ENCODE results near the gene USP31. TPM values are rescaled to one million over a fixed set of nuclear protein-coding genes. Genes with fewer than 3 reads are reported as not detected.

Gene USP31
- total RNA-seq, 4 donors from 2014 or later = 9.2 to 14.6 (median 12.4) TPM

GRCh38 chr16:23066676-23067075 is 82.6 kb downstream of the USP31 start:
- 83 to 86% methylated on average over 3 of the region's 3 CpGs for WGBS, 2 donors
- Histone ChIP-seq H3K27me3 (no peaks in the 10 kb centered on the region), H3K36me3 (peaks cover 0 to 48% (median 0%) of the 10 kb centered on the region in 3 donors), H3K4me1 (peaks cover 0 to 23% (median 1%) of the 10 kb centered on the region in 4 donors), H3K27ac (no peak overlapping the region), H3K4me3 (no peak overlapping the region), H3K9me3 (no peaks in the 10 kb centered on the region)
- DNase-seq (ENCODE audit: low spot score in 2 of 2) = no peak
- TF ChIP-seq, protein P1, sequence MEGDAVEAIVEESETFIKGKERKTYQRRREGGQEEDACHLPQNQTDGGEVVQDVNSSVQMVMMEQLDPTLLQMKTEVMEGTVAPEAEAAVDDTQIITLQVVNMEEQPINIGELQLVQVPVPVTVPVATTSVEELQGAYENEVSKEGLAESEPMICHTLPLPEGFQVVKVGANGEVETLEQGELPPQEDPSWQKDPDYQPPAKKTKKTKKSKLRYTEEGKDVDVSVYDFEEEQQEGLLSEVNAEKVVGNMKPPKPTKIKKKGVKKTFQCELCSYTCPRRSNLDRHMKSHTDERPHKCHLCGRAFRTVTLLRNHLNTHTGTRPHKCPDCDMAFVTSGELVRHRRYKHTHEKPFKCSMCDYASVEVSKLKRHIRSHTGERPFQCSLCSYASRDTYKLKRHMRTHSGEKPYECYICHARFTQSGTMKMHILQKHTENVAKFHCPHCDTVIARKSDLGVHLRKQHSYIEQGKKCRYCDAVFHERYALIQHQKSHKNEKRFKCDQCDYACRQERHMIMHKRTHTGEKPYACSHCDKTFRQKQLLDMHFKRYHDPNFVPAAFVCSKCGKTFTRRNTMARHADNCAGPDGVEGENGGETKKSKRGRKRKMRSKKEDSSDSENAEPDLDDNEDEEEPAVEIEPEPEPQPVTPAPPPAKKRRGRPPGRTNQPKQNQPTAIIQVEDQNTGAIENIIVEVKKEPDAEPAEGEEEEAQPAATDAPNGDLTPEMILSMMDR (IDR thresholded peaks at IDR 0.05) = no peak
- no peak for TF ChIP-seq POLR2A (IDR thresholded peaks at IDR 0.05)
- no peak for TF ChIP-seq EP300 (IDR thresholded peaks at IDR 0.05)

- H3K27ac ChIP-seq = peak overlapping the region in 1 of 4 donors; percentile 35
- no peaks in the 10 kb centered on the region for H3K27me3 ChIP-seq
- 48 to 50% methylated on average over 9 of the region's 9 CpGs for whole genome bisulfite sequencing, 2 donors
- peaks cover 0 to 18% (median 0%) of the 10 kb centered on the region in 4 donors for H3K4me1 ChIP-seq
- H3K4me3 ChIP-seq = no peak overlapping the region
- no peak for TF ChIP-seq POLR2A (IDR thresholded peaks at IDR 0.05)
- TF ChIP-seq EP300 (IDR thresholded peaks at IDR 0.05) = peak in 1 of 2 donors; percentile 3
- no peaks in the 10 kb centered on the region for H3K9me3 ChIP-seq
- DNase-seq (ENCODE audit: low spot score in 2 of 2) = no peak
- H3K36me3 ChIP-seq = peaks cover 0 to 30% (median 0%) of the 10 kb centered on the region in 3 donors
These were observed 84.6 kb downstream of the USP31 start for GRCh38 chr16:23064639-23065038.

DNA sequence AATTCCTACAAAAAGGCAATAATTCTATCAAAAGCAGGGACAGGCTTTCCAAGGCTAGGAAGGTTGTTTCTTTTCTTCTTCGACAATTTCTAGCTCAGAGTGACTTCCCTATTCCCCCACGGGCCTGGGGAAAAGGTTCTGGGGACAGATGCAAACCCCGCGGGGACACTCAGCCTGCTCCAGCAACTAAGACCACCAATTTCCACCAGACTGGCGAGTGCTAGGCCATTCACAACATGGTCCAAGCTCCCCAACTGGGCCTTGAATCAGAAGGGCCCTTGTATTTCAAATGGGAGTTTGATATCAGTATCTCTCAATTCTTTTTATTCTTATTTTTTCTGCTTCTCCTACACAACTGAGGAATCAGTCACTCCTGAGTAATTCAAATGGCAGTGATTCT is 86.7 kb downstream of the USP31 start:
- Histone ChIP-seq H3K4me3 (no peak overlapping the region), H3K27me3 (no peaks in the 10 kb centered on the region), H3K27ac (no peak overlapping the region), H3K36me3 (peaks cover 0 to 9% (median 0%) of the 10 kb centered on the region in 3 donors), H3K4me1 (peaks cover 0 to 18% (median 0%) of the 10 kb centered on the region in 4 donors), H3K9me3 (no peaks in the 10 kb centered on the region)
- 86 to 87% methylated on average over 5 of the region's 5 CpGs for WGBS, 2 donors
- no peak for DNase-seq (ENCODE audit: low spot score in 2 of 2)
- TF ChIP-seq, protein P1 (IDR thresholded peaks at IDR 0.05) = no peak
- TF ChIP-seq POLR2A (IDR thresholded peaks at IDR 0.05) (no peak), EP300 (IDR thresholded peaks at IDR 0.05) (no peak)

GRCh38 chr16:23061669-23062068 is 87.6 kb downstream of the USP31 start:
- 62 to 67% methylated on average over 7 of the region's 7 CpGs for WGBS, 2 donors

GRCh38 chr16:23060458-23061320 is 88.6 kb downstream of the USP31 start:
- Histone ChIP-seq H3K9me3 (no peaks in the 10 kb centered on the region), H3K27me3 (no peaks in the 10 kb centered on the region), H3K36me3 (no peaks in the 10 kb centered on the region), H3K4me1 (peaks cover 0 to 18% (median 0%) of the 10 kb centered on the region in 4 donors), H3K27ac (no peak overlapping the region), H3K4me3 (no peak overlapping the region)
- DNase-seq (ENCODE audit: low spot score in 2 of 2) = peak; percentile 69 to 79
- 26 to 30% methylated on average over 9 of the region's 9 CpGs for WGBS, 2 donors
- TF ChIP-seq, protein P1 (IDR thresholded peaks at IDR 0.05) = peak; percentile 56 to 74 (median 70)
- TF ChIP-seq EP300 (IDR thresholded peaks at IDR 0.05) (no peak), POLR2A (IDR thresholded peaks at IDR 0.05) (no peak)

More at GRCh38 chr16:23061669-23062068, 87.6 kb downstream of the USP31 start:
- Histone ChIP-seq H3K27me3 (no peaks in the 10 kb centered on the region), H3K9me3 (no peaks in the 10 kb centered on the region), H3K27ac (no peak overlapping the region), H3K36me3 (peaks cover 0 to under 1% (median 0%) of the 10 kb centered on the region in 3 donors), H3K4me3 (no peak overlapping the region), H3K4me1 (peaks cover 0 to 18% (median 0%) of the 10 kb centered on the region in 4 donors)
- TF ChIP-seq EP300 (IDR thresholded peaks at IDR 0.05) = no peak
- TF ChIP-seq, protein P1 (IDR thresholded peaks at IDR 0.05) = no peak
- TF ChIP-seq POLR2A (IDR thresholded peaks at IDR 0.05) = no peak
- DNase-seq (ENCODE audit: low spot score in 2 of 2) = no peak

All from tibial nerve (tissue), 4 donors.